Testis (tissue), 2 donors: ENCODE data around the gene MAGEF1.

Experiments used
- POLR2A ChIP-seq: fragments of 450-650 bp; IDR thresholded peaks from one replicate; pipeline ENCODE4 v1.6.1; 2017; ENCODE audit warnings: antibody characterized with exemption, mild to moderate bottlenecking, moderate library complexity
- TF ChIP-seq, protein P1 (sequence below), 3 experiments: fragments of 450-650 bp in 2 of 3; fragments of 200-600 bp in 1 of 3; sonication (generic) in 1 of 3; IDR thresholded peaks; one replicate each; pipeline ENCODE4 v1.5.1; 2016 to 2019; ENCODE audit warnings: antibody characterized with exemption in 3 of 3, mild to moderate bottlenecking in 2 of 3, moderate library complexity in 1 of 3

DNA sequence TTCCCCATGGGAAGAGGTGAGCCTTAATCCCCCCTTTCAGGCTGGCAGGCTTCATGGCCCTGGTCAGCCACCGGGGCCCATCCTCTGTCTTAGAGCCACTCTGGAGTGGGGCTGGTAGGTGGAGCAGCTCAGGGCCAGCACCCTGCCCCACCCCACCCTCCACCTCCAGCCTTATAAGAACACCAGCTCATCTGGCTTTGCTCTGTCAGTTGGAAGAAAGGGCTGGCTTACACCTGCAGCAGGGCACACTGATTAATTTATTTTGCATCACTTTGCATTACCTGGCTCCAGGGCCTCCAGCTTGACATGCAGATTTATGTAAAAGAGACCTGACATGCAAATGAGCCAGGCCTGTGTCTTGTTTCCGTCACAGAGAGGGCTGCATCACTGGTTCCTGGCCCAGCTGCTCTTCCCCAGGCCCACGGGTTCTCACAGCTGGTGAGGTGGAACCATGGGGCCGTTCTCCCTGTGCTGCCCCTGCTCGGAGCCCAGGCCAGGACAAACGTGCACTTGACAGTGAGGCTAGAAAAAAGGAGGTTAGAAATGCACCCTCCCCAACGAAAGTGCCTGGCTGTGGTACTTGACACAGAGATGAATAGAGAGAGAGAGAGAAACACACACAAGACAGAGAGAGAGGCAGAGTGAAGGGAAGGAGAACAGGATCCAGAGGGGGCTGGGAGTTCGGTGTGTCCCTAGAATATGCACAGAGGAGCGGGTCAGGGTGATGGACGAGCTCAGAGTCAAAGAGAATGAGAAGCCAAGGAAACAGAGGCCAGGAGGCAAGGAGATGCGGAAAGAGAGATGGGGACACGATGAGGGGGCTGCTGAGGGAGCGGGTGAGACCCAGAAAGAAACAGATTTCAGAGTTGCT is 44.5 kb upstream of the MAGEF1 start:
- TF ChIP-seq POLR2A = no peak
- TF ChIP-seq, protein P1, sequence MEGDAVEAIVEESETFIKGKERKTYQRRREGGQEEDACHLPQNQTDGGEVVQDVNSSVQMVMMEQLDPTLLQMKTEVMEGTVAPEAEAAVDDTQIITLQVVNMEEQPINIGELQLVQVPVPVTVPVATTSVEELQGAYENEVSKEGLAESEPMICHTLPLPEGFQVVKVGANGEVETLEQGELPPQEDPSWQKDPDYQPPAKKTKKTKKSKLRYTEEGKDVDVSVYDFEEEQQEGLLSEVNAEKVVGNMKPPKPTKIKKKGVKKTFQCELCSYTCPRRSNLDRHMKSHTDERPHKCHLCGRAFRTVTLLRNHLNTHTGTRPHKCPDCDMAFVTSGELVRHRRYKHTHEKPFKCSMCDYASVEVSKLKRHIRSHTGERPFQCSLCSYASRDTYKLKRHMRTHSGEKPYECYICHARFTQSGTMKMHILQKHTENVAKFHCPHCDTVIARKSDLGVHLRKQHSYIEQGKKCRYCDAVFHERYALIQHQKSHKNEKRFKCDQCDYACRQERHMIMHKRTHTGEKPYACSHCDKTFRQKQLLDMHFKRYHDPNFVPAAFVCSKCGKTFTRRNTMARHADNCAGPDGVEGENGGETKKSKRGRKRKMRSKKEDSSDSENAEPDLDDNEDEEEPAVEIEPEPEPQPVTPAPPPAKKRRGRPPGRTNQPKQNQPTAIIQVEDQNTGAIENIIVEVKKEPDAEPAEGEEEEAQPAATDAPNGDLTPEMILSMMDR (IDR thresholded peaks at IDR 0.05) = no peak
